Lung (tissue), 12 donors: ENCODE results near the gene SENP6. TPM values are rescaled to one million over a fixed set of nuclear protein-coding genes. Genes with fewer than 3 reads are reported as not detected.
"Not testable (repeated sequence)": the region's sequence is repeated elsewhere in the genome, so short reads cannot be mapped to it uniquely, and the experiment has no call there.

Source experiments
- ATAC-seq: fragments of 200-7000 bp; cut with Tn5 transposase; one replicate; pipeline ENCODE4 v1.9.1; 2020; ENCODE audit warnings: moderate number of reproducible peaks; ENCODE audit not compliant: insufficient read depth, low FRiP score
- DNase-seq, 3 donors: peaks; one replicate each; pipeline ENCODE4 v3.0.0-alpha.2; 2013 to 2017
- H3K27ac ChIP-seq, 2 donors: one replicate each; pipeline ENCODE4 v1.5.1; 2013; ENCODE audit warnings: mild to moderate bottlenecking in 2 of 2, moderate library complexity in 2 of 2, control low read depth in 1 of 2, inconsistent platforms in 1 of 2, low read depth in 1 of 2, low read length in 1 of 2
- H3K27me3 ChIP-seq, 3 donors: one replicate each; pipeline ENCODE4 v1.5.1; 2013; ENCODE audit warnings: low read length in 2 of 3; ENCODE audit not compliant: control insufficient read depth in 3 of 3, insufficient read depth in 3 of 3
- H3K36me3 ChIP-seq, 4 donors: one replicate each; pipeline ENCODE4 v1.5.1; 2013; ENCODE audit warnings: low read length in 4 of 4, mild to moderate bottlenecking in 1 of 4, moderate library complexity in 1 of 4; ENCODE audit not compliant: control insufficient read depth in 4 of 4, insufficient read depth in 4 of 4
- H3K4me1 ChIP-seq, 5 donors: one replicate each; pipeline ENCODE4 v1.5.1; 2013; ENCODE audit warnings: low read length in 5 of 5, mild to moderate bottlenecking in 2 of 5, moderate library complexity in 1 of 5; ENCODE audit not compliant: control insufficient read depth in 5 of 5, insufficient read depth in 5 of 5
- H3K4me3 ChIP-seq: one replicate; pipeline ENCODE4 v1.5.1; 2013; ENCODE audit warnings: mild to moderate bottlenecking, control low read depth, moderate library complexity
- H3K9ac ChIP-seq, 2 donors: one replicate each; pipeline ENCODE4 v1.5.1; 2013; ENCODE audit warnings: low read length in 2 of 2, control low read depth in 1 of 2; ENCODE audit not compliant: insufficient read depth in 1 of 2
- H3K9me3 ChIP-seq, 4 donors: one replicate each; pipeline ENCODE4 v1.5.1; 2013; ENCODE audit warnings: low read length in 3 of 4, mild to moderate bottlenecking in 1 of 4, moderate library complexity in 1 of 4; ENCODE audit not compliant: control insufficient read depth in 4 of 4, insufficient read depth in 3 of 4
- CTCF ChIP-seq: IDR thresholded peaks from 2 replicates; pipeline ENCODE4 v1.5.1; 2012; ENCODE audit warnings: mild to moderate bottlenecking; ENCODE audit errors: control extremely low read depth, extremely low read depth
- WGBS, 2 donors: extraction: QIAGEN DNeasy Blood & Tissue Kit; methylation state at CpG; one replicate each; pipeline ENCODE4 v1.1.7; 2013; 5-methylcytosine and 5-hydroxymethylcytosine counted together
- polyA plus RNA-seq, 2 donors: library from polyadenylated mRNA; stranded (reverse); fragments of 200-250 nt; gene quantifications; one replicate each; pipeline ENCODE4 v1.2.1, GENCODE V29; 2013
- total RNA-seq, 2 donors: library from RNA; depleted of rRNA in 1 of 2; stranded (reverse); fragments of >200 nt in 1 of 2; gene quantifications; one replicate each; pipeline ENCODE4 v1.2.1, GENCODE V29; 2014 to 2021
- donor health status: control.
- donor health status: control.
- donor health status: Bipolar disorder and iron deficiency.
- donor health status: healthy.
- donor health status: DM: yes; HTN: yes; CAD: no.

The SENP6 gene
- total and polyA plus RNA-seq, 4 donors = 28.0 to 209 (median 62.8) TPM

- H3K36me3 ChIP-seq = peaks cover 10 to 41% (median 32%) of the 10 kb centered on the region in 4 donors
Measured at GRCh38 chr6:75711173-75711572, 109.5 kb downstream of the SENP6 start.

GRCh38 chr6:75719133-75719532 is 117.5 kb downstream of the SENP6 start:
- Histone ChIP-seq H3K27ac (no peak overlapping the region), H3K36me3 (peaks cover 2 to 14% (median 10%) of the 10 kb centered on the region in 4 donors), H3K4me3 (no peak overlapping the region), H3K9ac (no peak overlapping the region), H3K27me3 (no peaks in the 10 kb centered on the region), H3K4me1 (no peaks in the 10 kb centered on the region), H3K9me3 (no peaks in the 10 kb centered on the region)
- 72 to 87% methylated on average over 3 of the region's 3 CpGs for WGBS, 2 donors
- peak; percentile 67 for ATAC-seq
- TF ChIP-seq CTCF = no peak
- DNase-seq = peak in 2 of 3 donors; percentile 36 to 69

More at GRCh38 chr6:75711173-75711572, 109.5 kb downstream of the SENP6 start:
- ATAC-seq = no peak
- DNase-seq = no peak
- H3K4me3 ChIP-seq = no peak overlapping the region
- TF ChIP-seq CTCF = no peak
- H3K27me3 ChIP-seq = no peaks in the 10 kb centered on the region
- no peaks in the 10 kb centered on the region for H3K4me1 ChIP-seq
- no peak overlapping the region for H3K27ac ChIP-seq
- 92 to 97% methylated on average over 2 of the region's 2 CpGs for WGBS, 2 donors
- no peaks in the 10 kb centered on the region for H3K9me3 ChIP-seq
- no peak overlapping the region for H3K9ac ChIP-seq

- DNase-seq = no peak
- no peak overlapping the region for H3K4me3 ChIP-seq
- H3K27ac ChIP-seq = no peak overlapping the region
- WGBS, 2 donors = 94 to 96% methylated on average over 2 of the region's 2 CpGs
- no peaks in the 10 kb centered on the region for H3K9me3 ChIP-seq
- no peak overlapping the region for H3K9ac ChIP-seq
- no peaks in the 10 kb centered on the region for H3K36me3 ChIP-seq
- no peaks in the 10 kb centered on the region for H3K27me3 ChIP-seq
- no peaks in the 10 kb centered on the region for H3K4me1 ChIP-seq
- no peak for ATAC-seq
- no peak for TF ChIP-seq CTCF
Measured at GRCh38 chr6:75723382-75723781, 121.7 kb downstream of the SENP6 start.

GRCh38 chr6:75727206-75727605 is 125.5 kb downstream of the SENP6 start:
- TF ChIP-seq CTCF = no peak
- WGBS, 2 donors = 93% methylated on average over 2 of the region's 2 CpGs
- H3K36me3 ChIP-seq = no peaks in the 10 kb centered on the region
- H3K27ac ChIP-seq = no peak overlapping the region
- no peak overlapping the region for H3K4me3 ChIP-seq
- H3K9me3 ChIP-seq = no peaks in the 10 kb centered on the region
- DNase-seq (no peak), ATAC-seq (no peak)
- H3K9ac ChIP-seq = no peak overlapping the region
- H3K27me3 ChIP-seq = no peaks in the 10 kb centered on the region
- H3K4me1 ChIP-seq = no peaks in the 10 kb centered on the region

GRCh38 chr6:75731029-75731428 is 129.3 kb downstream of the SENP6 start:
- WGBS, 2 donors = 89 to 94% methylated on average over 8 of the region's 8 CpGs

More at GRCh38 chr6:75731029-75731428, 129.3 kb downstream of the SENP6 start:
- not testable (repeated sequence) for H3K4me3 ChIP-seq, H3K27ac ChIP-seq, H3K27me3 ChIP-seq, H3K9ac ChIP-seq, H3K9me3 ChIP-seq, H3K4me1 ChIP-seq, DNase-seq, H3K36me3 ChIP-seq, ATAC-seq
